ENCODE measurements around the gene ENG.

ENG gene

DNA sequence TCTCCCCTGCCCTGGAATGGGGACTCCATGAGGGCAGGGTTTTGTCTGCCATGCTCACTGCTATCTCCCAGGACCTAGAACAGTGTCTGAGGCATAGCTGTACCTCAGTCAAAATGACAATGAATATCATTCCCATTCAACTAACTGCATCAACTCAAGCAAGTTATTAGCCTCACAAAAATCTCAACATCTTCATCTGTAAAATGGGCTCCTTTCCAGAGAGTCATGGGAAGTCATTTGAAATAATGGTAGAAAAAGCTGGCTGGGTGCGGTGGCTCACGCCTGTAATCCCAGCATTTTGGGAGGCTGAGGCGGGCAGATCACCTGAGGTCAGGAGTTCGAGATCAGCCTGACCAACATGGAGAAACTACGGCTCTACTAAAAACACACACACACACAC lies 85.4 kb downstream of the ENG start:
- Histone ChIP-seq H3K9me3 (ENCODE audit: insufficient read depth, low read length) (no peaks in the 10 kb centered on the region), H3K4me1 (ENCODE audit: low read length) (peaks cover 18% of the 10 kb centered on the region)
- TF ChIP-seq CTCF (IDR thresholded peaks at IDR 0.05; ENCODE audit: low read depth, low read length) = no peak
- TF ChIP-seq EZH2phosphoT487 (IDR thresholded peaks at IDR 0.05; ENCODE audit: low read depth) = no peak

DNA sequence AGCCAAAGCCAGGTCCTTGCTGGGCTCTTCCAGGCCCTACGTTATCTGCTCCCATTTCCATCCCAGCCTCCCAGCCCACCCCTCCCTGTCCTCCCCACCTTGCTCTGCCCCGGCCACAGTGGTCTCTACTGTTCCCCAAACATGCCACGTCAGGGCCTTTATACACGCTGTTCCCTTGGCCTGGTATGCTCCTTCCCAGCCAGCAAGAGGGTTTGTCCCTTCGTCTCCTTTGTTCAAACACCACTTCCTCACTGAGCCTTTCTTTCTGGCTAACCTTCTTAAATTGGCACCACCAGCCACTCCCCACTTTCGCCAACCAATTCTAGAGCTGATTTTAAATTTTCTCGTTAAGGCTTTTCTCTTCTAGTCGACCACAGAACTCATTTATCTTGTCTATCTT lies 85.8 kb downstream of the ENG start:
- Histone ChIP-seq H3K36me3 (replicated peaks; ENCODE audit: low read depth, low read length) (peaks cover 62% of the 10 kb centered on the region), H3K4me2 (ENCODE audit: low read length) (no peak overlapping the region), H3K27ac (ENCODE audit: low read length) (no peak overlapping the region), H3K79me2 (ENCODE audit: low read length) (peaks cover 20% of the 10 kb centered on the region), H3K4me1 (ENCODE audit: low read length) (peaks cover 16% of the 10 kb centered on the region), H3K4me3 (ENCODE audit: low read length) (no peak overlapping the region), H2AFZ (ENCODE audit: low read depth, low read length) (no peak overlapping the region), H3K9ac (ENCODE audit: low read length) (no peak overlapping the region), H4K20me1 (ENCODE audit: insufficient read depth, low read length) (peaks cover 76% of the 10 kb centered on the region), H3K27me3 (ENCODE audit: low read depth, low read length) (no peaks in the 10 kb centered on the region), H3K9me3 (ENCODE audit: insufficient read depth, low read length) (no peaks in the 10 kb centered on the region)
- TF ChIP-seq EZH2phosphoT487 (IDR thresholded peaks at IDR 0.05; ENCODE audit: low read depth) (no peak), CTCF (IDR thresholded peaks at IDR 0.05; ENCODE audit: low read depth, low read length) (no peak)

More for the DNA sequence above, 85.4 kb downstream of the ENG start:
- Histone ChIP-seq H3K9ac (ENCODE audit: low read length) (no peak overlapping the region), H3K4me3 (ENCODE audit: low read length) (no peak overlapping the region), H4K20me1 (ENCODE audit: insufficient read depth, low read length) (peaks cover 77% of the 10 kb centered on the region), H2AFZ (ENCODE audit: low read depth, low read length) (no peak overlapping the region), H3K4me2 (ENCODE audit: low read length) (no peak overlapping the region), H3K79me2 (ENCODE audit: low read length) (peaks cover 22% of the 10 kb centered on the region), H3K36me3 (replicated peaks; ENCODE audit: low read depth, low read length) (peaks cover 65% of the 10 kb centered on the region), H3K27ac (ENCODE audit: low read length) (no peak overlapping the region), H3K27me3 (ENCODE audit: low read depth, low read length) (no peaks in the 10 kb centered on the region)

DNA sequence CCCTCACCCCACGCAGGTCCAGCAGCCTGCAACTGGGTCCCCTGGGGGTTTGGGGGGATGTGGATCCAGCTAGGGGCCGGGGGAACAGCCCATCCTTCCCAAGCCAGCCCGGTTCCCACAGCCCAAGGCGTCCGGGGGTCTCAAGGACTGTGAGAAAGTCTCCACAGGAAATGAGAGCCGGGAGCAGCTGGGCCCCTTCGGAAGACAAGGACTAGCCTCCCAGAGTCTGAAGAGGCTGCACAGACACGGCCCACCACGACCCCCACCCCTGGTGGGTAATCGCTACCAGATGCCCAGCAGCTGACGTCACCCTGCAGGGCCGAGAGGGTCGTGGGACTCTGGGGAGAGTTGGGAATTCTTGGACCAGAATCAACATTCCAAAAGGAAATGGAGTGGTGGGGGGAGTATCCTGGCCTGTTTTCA lies 86.5 kb downstream of the ENG start:
- Histone ChIP-seq H3K4me1 (ENCODE audit: low read length) (peaks cover 16% of the 10 kb centered on the region), H3K79me2 (ENCODE audit: low read length) (peaks cover 20% of the 10 kb centered on the region), H3K4me3 (ENCODE audit: low read length) (no peak overlapping the region), H3K36me3 (replicated peaks; ENCODE audit: low read depth, low read length) (peaks cover 60% of the 10 kb centered on the region), H3K27me3 (ENCODE audit: low read depth, low read length) (no peaks in the 10 kb centered on the region), H3K4me2 (ENCODE audit: low read length) (no peak overlapping the region), H3K9ac (ENCODE audit: low read length) (no peak overlapping the region), H3K27ac (ENCODE audit: low read length) (no peak overlapping the region), H2AFZ (ENCODE audit: low read depth, low read length) (no peak overlapping the region), H4K20me1 (ENCODE audit: insufficient read depth, low read length) (peaks cover 78% of the 10 kb centered on the region), H3K9me3 (ENCODE audit: insufficient read depth, low read length) (no peaks in the 10 kb centered on the region)
- TF ChIP-seq CTCF (IDR thresholded peaks at IDR 0.05; ENCODE audit: low read depth, low read length) (no peak), EZH2phosphoT487 (IDR thresholded peaks at IDR 0.05; ENCODE audit: low read depth) (no peak)

- Histone ChIP-seq H3K79me2 (ENCODE audit: low read length) (peaks cover 20% of the 10 kb centered on the region), H4K20me1 (ENCODE audit: insufficient read depth, low read length) (peaks cover 80% of the 10 kb centered on the region), H3K9ac (ENCODE audit: low read length) (no peak overlapping the region), H3K4me1 (ENCODE audit: low read length) (peaks cover 16% of the 10 kb centered on the region), H3K9me3 (ENCODE audit: insufficient read depth, low read length) (no peaks in the 10 kb centered on the region), H3K27me3 (ENCODE audit: low read depth, low read length) (no peaks in the 10 kb centered on the region), H3K27ac (ENCODE audit: low read length) (no peak overlapping the region), H2AFZ (ENCODE audit: low read depth, low read length) (no peak overlapping the region), H3K4me2 (ENCODE audit: low read length) (no peak overlapping the region), H3K4me3 (ENCODE audit: low read length) (no peak overlapping the region), H3K36me3 (replicated peaks; ENCODE audit: low read depth, low read length) (peaks cover 57% of the 10 kb centered on the region)
- no peak for TF ChIP-seq EZH2phosphoT487 (IDR thresholded peaks at IDR 0.05; ENCODE audit: low read depth)
- no peak for TF ChIP-seq CTCF (IDR thresholded peaks at IDR 0.05; ENCODE audit: low read depth, low read length)
Measured at GRCh38 chr9:127767410-127767809, 87.0 kb downstream of the ENG start.
